Caco-2 (cell line): Measurements from ENCODE around the gene SELENON. TPM values are rescaled to one million over a fixed set of nuclear protein-coding genes. Genes with fewer than 3 reads are reported as not detected.
A peak's percentile ranks its signal among the peaks of the same experiment; 100 is the strongest.

Experiments
- BruUV-seq: library from RNA; stranded (reverse); fragments of 400-500 nt; replicated peaks from 2 replicates; lab custom pipeline; 2021; lab: Mats Ljungman, UMichigan
- CTCF ChIA-PET: fragments of 300-600 bp; sonication (Branson Sonifier 250); formaldehyde crosslinking; loops from one replicate; lab custom pipeline; 2022; ENCODE audit warnings: antibody characterized with exemption; lab: Charles Lee
- POLR2A ChIA-PET: fragments of 300-600 bp; sonication (Branson Sonifier 250); formaldehyde crosslinking; loops from one replicate; lab custom pipeline; 2022; ENCODE audit warnings: antibody characterized with exemption; lab: Charles Lee
- DNase-seq, 2 experiments: peaks; one replicate each; pipeline versions ENCODE4 v3.0.0 to v3.0.0-alpha.2; 2020 to 2022
- H3K27me3 ChIP-seq: replicated peaks from 2 replicates; pipeline ENCODE4 v1.6.0; 2011; ENCODE audit warnings: low read length; ENCODE audit not compliant: control insufficient read depth, insufficient read depth
- H3K36me3 ChIP-seq: 2 replicates; pipeline ENCODE4 v1.5.1; 2011; ENCODE audit warnings: low read length; ENCODE audit not compliant: control insufficient read depth, insufficient read depth
- H3K4me1 ChIP-seq: fragments of 250-450 bp; sonication (Bioruptor Pico); 2 replicates; pipeline ENCODE4 v1.5.1; 2020; ENCODE audit warnings: mild to moderate bottlenecking
- H3K4me3 ChIP-seq: 2 replicates; pipeline ENCODE4 v1.5.1; 2011; ENCODE audit warnings: low read depth, mild to moderate bottlenecking, control low read depth, low read length
- H3K9me3 ChIP-seq: fragments of 250-450 bp; sonication (Bioruptor Pico); 2 replicates; pipeline ENCODE4 v1.5.1; 2020; ENCODE audit warnings: mild to moderate bottlenecking, moderate library complexity
- H3K27ac Mint-ChIP-seq: one replicate; pipeline ENCODE4 v1.8.0; 2022; ENCODE audit warnings: mixed read lengths; ENCODE audit not compliant: unreplicated experiment
- H3K27me3 Mint-ChIP-seq: one replicate; pipeline ENCODE4 v1.8.0; 2022; ENCODE audit warnings: mixed read lengths; ENCODE audit not compliant: insufficient read depth, unreplicated experiment
- H3K36me3 Mint-ChIP-seq: one replicate; pipeline ENCODE4 v1.8.0; 2022; ENCODE audit warnings: mild to moderate bottlenecking, mixed read lengths; ENCODE audit not compliant: insufficient read depth, unreplicated experiment
- H3K4me1 Mint-ChIP-seq: one replicate; pipeline ENCODE4 v1.8.0; 2022; ENCODE audit warnings: low read depth, mixed read lengths; ENCODE audit not compliant: unreplicated experiment
- H3K4me3 Mint-ChIP-seq: one replicate; pipeline ENCODE4 v1.8.0; 2022; ENCODE audit warnings: mild to moderate bottlenecking, moderate library complexity, mixed read lengths; ENCODE audit not compliant: unreplicated experiment
- H3K9me3 Mint-ChIP-seq: one replicate; pipeline ENCODE4 v1.8.0; 2022; ENCODE audit warnings: mixed read lengths; ENCODE audit not compliant: unreplicated experiment
- CTCF ChIP-seq, 2 experiments: fragments of 200-600 bp in 1 of 2; IDR thresholded peaks; 1 replicate in 1 of 2; 2 replicates in 1 of 2; pipeline versions ENCODE4 v1.5.1 to v1.8.0; 2011 to 2022; ENCODE audit warnings: antibody characterized with exemption in 1 of 2, control low read depth in 1 of 2, inconsistent platforms in 1 of 2, low read depth in 1 of 2, low read length in 1 of 2, mild to moderate bottlenecking in 1 of 2, moderate library complexity in 1 of 2; ENCODE audit not compliant: insufficient read depth in 1 of 2, severe bottlenecking in 1 of 2, unreplicated experiment in 1 of 2
- intact Hi-C: fragments of 100-400 bp; cut with micrococcal nuclease; formaldehyde crosslinking; loops from one replicate; pipeline ENCODE4 v1.10.0; 2022; ENCODE audit not compliant: unreplicated experiment
- total RNA-seq: library from RNA; stranded (reverse); gene quantifications from 2 replicates; pipeline ENCODE4 v1.2.3, GENCODE V29; 2022

SELENON gene
- total RNA-seq, 1 experiment from 2014 or later: 58.3 TPM

GRCh38 chr1:25863486-25864262 is 63.7 kb downstream of the SELENON start:
- BruUV-seq: no TSS peak
- H3K36me3 ChIP-seq: peaks cover 2% of the 10 kb centered on the region; the same call in 1 of the 2 replicates
- peaks cover 20% of the 10 kb centered on the region for H3K4me1 ChIP-seq
- ChIA-PET POLR2A (no interaction called here), CTCF (no interaction called here)
- H3K27ac Mint-ChIP-seq: peak overlapping the region; percentile 23
- no peaks in the 10 kb centered on the region for H3K27me3 ChIP-seq
- DNase-seq: no peak
- H3K4me3 Mint-ChIP-seq: no peak overlapping the region
- TF ChIP-seq CTCF (IDR thresholded peaks at IDR 0.05; ENCODE audit: insufficient read depth in 1 of 2, low read depth in 1 of 2, low read length in 1 of 2, severe bottlenecking in 1 of 2, unreplicated experiment in 1 of 2): no peak
- no peaks in the 10 kb centered on the region for H3K27me3 Mint-ChIP-seq
- intact Hi-C loops: no loop called here
- H3K36me3 Mint-ChIP-seq: peaks cover 43% of the 10 kb centered on the region
- peaks cover 7% of the 10 kb centered on the region for H3K4me1 Mint-ChIP-seq
- no peak overlapping the region for H3K4me3 ChIP-seq
- no peaks in the 10 kb centered on the region; the same call in 1 of the 2 replicates for H3K9me3 ChIP-seq
- no peaks in the 10 kb centered on the region for H3K9me3 Mint-ChIP-seq

DNA sequence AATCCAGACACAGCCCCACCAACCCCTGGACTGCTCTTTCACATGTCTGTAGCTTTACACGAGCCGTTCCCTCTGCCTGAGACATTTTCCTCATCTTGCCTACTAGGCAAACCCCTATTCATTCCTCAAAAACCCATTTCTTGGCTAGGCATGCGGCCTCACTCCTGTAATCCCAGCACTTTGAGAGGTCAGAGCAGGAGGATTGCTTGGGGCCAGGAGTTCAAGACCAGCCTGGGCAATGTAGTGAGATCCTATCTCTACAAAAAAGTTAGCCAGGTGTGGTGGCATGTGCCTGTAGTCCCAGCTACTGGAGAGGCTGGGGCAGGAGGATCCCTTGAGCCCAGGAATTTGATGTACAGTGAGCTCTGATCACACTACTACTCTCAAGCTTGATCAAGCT is 64.4 kb downstream of the SELENON start:
- H3K27ac Mint-ChIP-seq: peak overlapping the region; percentile 23
- H3K9me3 ChIP-seq: no peaks in the 10 kb centered on the region; the same call in 1 of the 2 replicates
- H3K27me3 ChIP-seq: no peaks in the 10 kb centered on the region
- peaks cover 36% of the 10 kb centered on the region for H3K36me3 Mint-ChIP-seq
- no peak for TF ChIP-seq CTCF (IDR thresholded peaks at IDR 0.05; ENCODE audit: insufficient read depth in 1 of 2, low read depth in 1 of 2, low read length in 1 of 2, severe bottlenecking in 1 of 2, unreplicated experiment in 1 of 2)
- H3K36me3 ChIP-seq: peaks cover 2% of the 10 kb centered on the region; the same call in 1 of the 2 replicates
- no peak overlapping the region for H3K4me3 ChIP-seq
- H3K9me3 Mint-ChIP-seq: no peaks in the 10 kb centered on the region
- H3K4me1 ChIP-seq: peaks cover 20% of the 10 kb centered on the region
- peaks cover 7% of the 10 kb centered on the region for H3K4me1 Mint-ChIP-seq
- no peaks in the 10 kb centered on the region for H3K27me3 Mint-ChIP-seq
- DNase-seq: no peak
- POLR2A ChIA-PET: no interaction called here
- no peak overlapping the region for H3K4me3 Mint-ChIP-seq
- CTCF ChIA-PET: no interaction called here
- no TSS peak for BruUV-seq
- intact Hi-C loops: no loop called here

GRCh38 chr1:25866288-25866687 is 66.3 kb downstream of the SELENON start:
- Mint-ChIP-seq H3K36me3 (peaks cover 29% of the 10 kb centered on the region), H3K9me3 (no peaks in the 10 kb centered on the region), H3K4me3 (no peak overlapping the region), H3K4me1 (peaks cover 7% of the 10 kb centered on the region), H3K27me3 (no peaks in the 10 kb centered on the region), H3K27ac (no peak overlapping the region)
- POLR2A ChIA-PET: no interaction called here
- Histone ChIP-seq H3K36me3 (peaks cover 2% of the 10 kb centered on the region; the same call in 1 of the 2 replicates), H3K4me3 (no peak overlapping the region), H3K9me3 (no peaks in the 10 kb centered on the region), H3K27me3 (no peaks in the 10 kb centered on the region), H3K4me1 (peaks cover 17% of the 10 kb centered on the region)
- no TSS peak for BruUV-seq
- TF ChIP-seq CTCF (IDR thresholded peaks at IDR 0.05; ENCODE audit: insufficient read depth in 1 of 2, low read depth in 1 of 2, low read length in 1 of 2, severe bottlenecking in 1 of 2, unreplicated experiment in 1 of 2): no peak
- CTCF ChIA-PET: no interaction called here
- no peak for DNase-seq
- intact Hi-C loops: no loop called here
